Peyer's patch (tissue), 4 donors: ENCODE data around the gene KIF9. TPM values are rescaled to one million over a fixed set of nuclear protein-coding genes. Genes with fewer than 3 reads are reported as not detected.
A peak's percentile ranks its signal among the peaks of the same experiment; 100 is the strongest.
"Not testable (repeated sequence)": the region's sequence is repeated elsewhere in the genome, so short reads cannot be mapped to it uniquely, and the experiment has no call there.

Source experiments
- DNase-seq, 3 donors: peaks; one replicate each; pipeline ENCODE4 v3.0.0-alpha.2; 2017 to 2019
- H3K27ac ChIP-seq, 4 donors: fragments of 200-600 bp; sonication (generic); one replicate each; pipeline ENCODE4 v1.5.1; 2016 to 2019
- H3K27me3 ChIP-seq, 2 donors: fragments of 200-600 bp; sonication (generic); one replicate each; pipeline ENCODE4 v1.5.1; 2019
- H3K36me3 ChIP-seq, 3 donors: fragments of 200-600 bp; sonication (generic); one replicate each; pipeline ENCODE4 v1.5.1; 2016 to 2019
- H3K4me1 ChIP-seq, 4 donors: fragments of 200-600 bp; sonication (generic); one replicate each; pipeline ENCODE4 v1.5.1; 2016 to 2019
- H3K4me3 ChIP-seq, 4 donors: fragments of 200-600 bp; sonication (generic); 1 replicate in 3 of 4; 2 replicates in 1 of 4; pipeline ENCODE4 v1.5.1; 2016 to 2019; ENCODE audit warnings: mild to moderate bottlenecking in 1 of 4
- H3K9me3 ChIP-seq, 4 donors: fragments of 200-600 bp; sonication (generic); one replicate each; pipeline ENCODE4 v1.5.1; 2016 to 2019; ENCODE audit warnings: mild to moderate bottlenecking in 1 of 4
- CTCF ChIP-seq, 6 experiments: fragments of 450-650 bp in 4 of 6; fragments of 200-600 bp in 2 of 6; sonication (generic) in 1 of 6; IDR thresholded peaks; one replicate each; pipeline ENCODE4 v1.5.1; 2017 to 2019; ENCODE audit warnings: antibody characterized with exemption in 6 of 6, mild to moderate bottlenecking in 3 of 6, moderate library complexity in 1 of 6
- POLR2A ChIP-seq, 2 donors: fragments of 450-650 bp; IDR thresholded peaks; one replicate each; pipeline ENCODE4 v1.5.1; 2017; ENCODE audit warnings: antibody characterized with exemption in 2 of 2, mild to moderate bottlenecking in 2 of 2, moderate library complexity in 2 of 2
- total RNA-seq, 4 donors: library from RNA; depleted of rRNA; stranded (reverse); fragments of >200 nt; gene quantifications; one replicate each; pipeline ENCODE4 v1.1.0, GENCODE V29; 2016

KIF9 gene
- total RNA-seq, 4 donors from 2014 or later: 6.9 to 44.6 (median 10.8) TPM

DNA sequence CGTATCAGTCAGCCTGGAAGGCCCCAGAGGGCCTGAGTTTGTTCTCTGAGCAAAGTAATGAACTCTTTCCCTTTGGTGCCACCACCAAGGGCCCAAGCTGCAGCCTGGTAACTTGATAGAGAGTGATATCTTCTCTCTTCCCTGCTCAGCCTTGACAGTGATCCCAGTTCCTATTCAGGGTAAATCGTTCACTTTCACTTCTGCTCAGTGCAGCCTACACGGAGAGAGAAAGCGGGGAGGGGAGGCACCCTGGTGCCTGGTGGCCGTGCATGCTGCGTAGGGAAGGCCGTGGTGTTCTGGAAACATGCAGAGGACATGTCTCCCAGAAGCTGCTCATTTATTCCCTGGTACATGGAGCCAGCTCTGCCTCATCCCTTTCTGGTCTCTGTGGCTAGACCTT, 54.9 kb downstream of the KIF9 start:
- Histone ChIP-seq H3K36me3 (no peaks in the 10 kb centered on the region), H3K4me3 (no peak overlapping the region), H3K9me3 (no peaks in the 10 kb centered on the region), H3K27ac (peak overlapping the region in 1 of 4 donors; percentile 38), H3K27me3 (no peaks in the 10 kb centered on the region), H3K4me1 (peaks cover 0 to 4% (median 0%) of the 10 kb centered on the region in 4 donors)
- no peak for TF ChIP-seq POLR2A (IDR thresholded peaks at IDR 0.05)
- no peak for TF ChIP-seq CTCF (IDR thresholded peaks at IDR 0.05)
- peak in 2 of 3 donors; percentile 45 to 58 for DNase-seq

- Histone ChIP-seq H3K4me1 (peaks cover 0 to 4% (median 0%) of the 10 kb centered on the region in 4 donors), H3K36me3 (no peaks in the 10 kb centered on the region), H3K4me3 (no peak overlapping the region), H3K27ac (no peak overlapping the region), H3K9me3 (no peaks in the 10 kb centered on the region), H3K27me3 (no peaks in the 10 kb centered on the region)
- TF ChIP-seq CTCF (IDR thresholded peaks at IDR 0.05) (no peak), POLR2A (IDR thresholded peaks at IDR 0.05) (no peak)
- no peak for DNase-seq
These were observed 57.2 kb downstream of the KIF9 start for GRCh38 chr3:47225310-47225906.

GRCh38 chr3:47223755-47224154, 58.8 kb downstream of the KIF9 start:
- H3K4me3 ChIP-seq: no peak overlapping the region
- TF ChIP-seq POLR2A (IDR thresholded peaks at IDR 0.05): no peak
- TF ChIP-seq CTCF (IDR thresholded peaks at IDR 0.05): no peak
- no peak for DNase-seq
- no peaks in the 10 kb centered on the region for H3K9me3 ChIP-seq
- H3K36me3 ChIP-seq: no peaks in the 10 kb centered on the region
- peaks cover 0 to 4% (median 0%) of the 10 kb centered on the region in 4 donors for H3K4me1 ChIP-seq
- no peaks in the 10 kb centered on the region for H3K27me3 ChIP-seq
- H3K27ac ChIP-seq: no peak overlapping the region

DNA sequence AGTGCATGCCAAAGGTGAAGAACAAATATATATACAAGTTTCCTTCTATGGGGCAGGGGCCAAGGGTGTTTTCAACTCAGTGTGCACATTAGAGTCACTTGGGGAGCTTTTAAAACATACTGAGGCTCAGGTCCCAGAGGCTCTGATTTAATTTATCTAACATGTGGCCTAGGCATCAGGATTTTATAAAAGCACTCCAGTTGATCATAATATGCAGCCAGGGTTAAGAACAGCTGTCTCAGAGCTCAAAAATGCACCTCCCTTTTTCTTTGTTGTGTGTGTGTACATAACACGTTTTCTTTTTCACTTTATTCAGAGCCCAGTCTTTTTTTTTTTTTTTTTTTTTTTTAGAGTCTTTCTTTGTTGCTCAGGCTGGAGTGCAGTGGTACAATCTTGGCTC, 60.8 kb downstream of the KIF9 start:
- H3K27me3 ChIP-seq: no peaks in the 10 kb centered on the region
- no peak for DNase-seq
- H3K36me3 ChIP-seq: no peaks in the 10 kb centered on the region
- no peaks in the 10 kb centered on the region for H3K4me1 ChIP-seq
- H3K4me3 ChIP-seq: no peak overlapping the region
- no peak overlapping the region for H3K27ac ChIP-seq
- no peak for TF ChIP-seq POLR2A (IDR thresholded peaks at IDR 0.05)
- TF ChIP-seq CTCF (IDR thresholded peaks at IDR 0.05): no peak
- H3K9me3 ChIP-seq: no peaks in the 10 kb centered on the region

DNA sequence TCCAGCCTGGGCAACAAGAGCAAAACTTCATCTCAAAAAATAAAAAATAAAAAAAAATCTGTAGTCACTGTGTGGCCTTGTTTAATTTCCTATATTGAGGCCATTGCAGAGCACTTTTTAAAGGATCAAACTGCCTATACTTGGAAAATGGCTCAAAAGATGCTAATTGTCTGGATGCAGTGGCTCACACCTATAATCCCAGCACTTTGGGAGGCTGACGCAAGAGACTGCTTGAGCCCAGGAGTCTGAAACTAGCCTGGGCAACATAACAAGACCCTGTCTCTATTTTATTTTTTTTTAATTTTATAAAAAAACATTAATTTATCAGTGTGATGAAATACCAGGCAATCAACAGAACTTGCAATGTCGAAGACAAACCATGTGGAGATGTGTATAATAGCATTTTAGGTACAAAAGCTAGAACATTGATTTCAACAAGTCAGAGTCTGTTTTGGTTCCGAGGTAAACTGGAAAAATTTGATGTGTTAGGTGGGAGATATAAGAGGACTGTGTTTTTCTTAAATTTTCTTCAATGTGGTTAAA, 71.7 kb downstream of the KIF9 start:
- H3K27me3 ChIP-seq: no peaks in the 10 kb centered on the region
- H3K36me3 ChIP-seq: no peaks in the 10 kb centered on the region
- no peak overlapping the region for H3K27ac ChIP-seq
- TF ChIP-seq POLR2A (IDR thresholded peaks at IDR 0.05) (no peak), CTCF (IDR thresholded peaks at IDR 0.05) (no peak)
- H3K9me3 ChIP-seq: no peaks in the 10 kb centered on the region
- no peaks in the 10 kb centered on the region for H3K4me1 ChIP-seq
- peak in 1 of 3 donors; percentile 5 for DNase-seq
- H3K4me3 ChIP-seq: no peak overlapping the region

DNA sequence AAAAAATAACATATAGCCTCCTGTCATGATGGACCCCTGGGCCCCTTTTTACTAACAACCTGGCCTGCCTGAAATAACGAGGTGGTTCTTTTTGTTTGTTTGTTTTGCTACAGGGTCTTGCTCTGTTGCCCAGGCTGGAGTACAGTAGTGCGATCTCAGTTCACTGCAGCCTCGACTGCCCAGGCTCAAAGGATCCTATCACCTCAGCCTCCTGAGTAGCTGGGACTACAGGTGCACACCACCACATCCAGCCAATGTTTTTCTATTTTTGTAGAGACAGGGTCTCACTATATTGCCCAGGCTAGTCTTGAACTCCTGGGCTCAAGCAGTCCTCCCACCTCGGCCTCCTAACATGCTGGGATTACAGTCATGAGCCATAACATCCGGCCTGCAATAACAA, 76.6 kb downstream of the KIF9 start:
- H3K27ac ChIP-seq, H3K27me3 ChIP-seq, H3K4me1 ChIP-seq, DNase-seq, H3K36me3 ChIP-seq, H3K4me3 ChIP-seq, H3K9me3 ChIP-seq: not testable (repeated sequence)
